Measurements from ENCODE around the gene LGR6. TPM values are rescaled to one million over a fixed set of nuclear protein-coding genes. Genes with fewer than 3 reads are reported as not detected.

The LGR6 gene
- polyA plus RNA-seq, 12 donors, result 0.20 to 32.4 (median 1.5) TPM; not detected in 2

- DNase-seq, result no peak
These were observed 27.1 kb downstream of the LGR6 start for GRCh38 chr1:202220733-202221132.

- DNase-seq, result no peak
These were observed 28.6 kb downstream of the LGR6 start for GRCh38 chr1:202221911-202222909.

- no peak for DNase-seq
These were observed 29.7 kb downstream of the LGR6 start for GRCh38 chr1:202223121-202223860.

GRCh38 chr1:202224453-202224852 is 30.9 kb downstream of the LGR6 start:
- DNase-seq, result no peak

GRCh38 chr1:202225131-202225530 is 31.5 kb downstream of the LGR6 start:
- no peak for DNase-seq

GRCh38 chr1:202227053-202227672 is 33.6 kb downstream of the LGR6 start:
- DNase-seq, result no peak

GRCh38 chr1:202227997-202228401 is 34.4 kb downstream of the LGR6 start:
- no peak for DNase-seq

- no peak for DNase-seq
These were observed 35.0 kb downstream of the LGR6 start for GRCh38 chr1:202228484-202229122.

- DNase-seq, result no peak
These were observed 35.8 kb downstream of the LGR6 start for GRCh38 chr1:202229376-202229775.

GRCh38 chr1:202230061-202230938 is 36.7 kb downstream of the LGR6 start:
- no peak for DNase-seq

- no peak for DNase-seq
These were observed 37.5 kb downstream of the LGR6 start for GRCh38 chr1:202230939-202231645.

GRCh38 chr1:202233171-202233570 is 39.6 kb downstream of the LGR6 start:
- DNase-seq, result no peak

GRCh38 chr1:202233804-202234203 is 40.2 kb downstream of the LGR6 start:
- DNase-seq, result no peak

GRCh38 chr1:202234331-202235002 is 40.9 kb downstream of the LGR6 start:
- DNase-seq, result no peak

GRCh38 chr1:202235003-202235660 is 41.5 kb downstream of the LGR6 start:
- no peak for DNase-seq

GRCh38 chr1:202235856-202236837 is 42.5 kb downstream of the LGR6 start:
- peak; percentile 13 for DNase-seq

GRCh38 chr1:202237052-202237451 is 43.5 kb downstream of the LGR6 start:
- no peak for DNase-seq

GRCh38 chr1:202238914-202239313 is 45.3 kb downstream of the LGR6 start:
- no peak for DNase-seq
